ENCODE measurements around the gene HOXA3.

- TF ChIP-seq GTF2I (CRISPR knock-in tag; conservative IDR thresholded peaks at IDR 0.05) (no peak), ARID4B (CRISPR knock-in tag; IDR thresholded peaks at IDR 0.05; ENCODE audit: borderline replicate concordance) (no peak), HMGXB4 (CRISPR knock-in tag; IDR thresholded peaks at IDR 0.05) (no peak), CTCF (IDR thresholded peaks at IDR 0.05) (no peak), MAX (CRISPR knock-in tag; IDR thresholded peaks at IDR 0.05) (no peak)
These were observed 86.7 kb downstream of the HOXA3 start for GRCh38 chr7:27065709-27066108.

Measured in WTC11 (cell line).